Hepatocyte (in vitro differentiated cells): ENCODE data around the gene PTPRE. TPM values are rescaled to one million over a fixed set of nuclear protein-coding genes. Genes with fewer than 3 reads are reported as not detected.
A peak's percentile ranks its signal among the peaks of the same experiment; 100 is the strongest.

Experiments
- DNase-seq: peaks from one replicate; pipeline ENCODE4 v3.0.0-alpha.2; 2016; ENCODE audit warnings: low spot score
- H2AFZ ChIP-seq: fragments of 200-600 bp; sonication (generic); 2 replicates; pipeline ENCODE4 v1.6.0; 2016; ENCODE audit warnings: antibody characterized with exemption, mild to moderate bottlenecking
- H3K27ac ChIP-seq: fragments of 200-600 bp; sonication (generic); 2 replicates; pipeline ENCODE4 v1.5.1; 2016; ENCODE audit warnings: mild to moderate bottlenecking
- H3K27me3 ChIP-seq: fragments of 200-600 bp; sonication (generic); 2 replicates; pipeline ENCODE4 v1.6.1; 2016
- H3K36me3 ChIP-seq: fragments of 200-600 bp; sonication (generic); replicated peaks from 2 replicates; pipeline ENCODE4 v1.5.1; 2016; ENCODE audit warnings: low read depth; ENCODE audit not compliant: insufficient read depth
- H3K4me1 ChIP-seq: fragments of 200-600 bp; sonication (generic); 2 replicates; pipeline ENCODE4 v1.5.1; 2016; ENCODE audit warnings: mild to moderate bottlenecking, moderate library complexity; ENCODE audit not compliant: insufficient read depth
- H3K4me2 ChIP-seq: fragments of 200-600 bp; sonication (generic); 2 replicates; pipeline ENCODE4 v1.6.0; 2016
- H3K4me3 ChIP-seq: fragments of 200-600 bp; sonication (generic); 2 replicates; pipeline ENCODE4 v1.5.1; 2016; ENCODE audit warnings: mild to moderate bottlenecking
- H3K79me2 ChIP-seq: fragments of 200-600 bp; sonication (generic); 2 replicates; pipeline ENCODE4 v1.6.0; 2017; ENCODE audit warnings: mild to moderate bottlenecking
- H3K9me2 ChIP-seq: fragments of 200-600 bp; sonication (generic); replicated peaks from 2 replicates; pipeline ENCODE4 v1.6.0; 2017; ENCODE audit warnings: mild to moderate bottlenecking; ENCODE audit not compliant: insufficient read depth
- H3K9me3 ChIP-seq: fragments of 200-600 bp; sonication (generic); 2 replicates; pipeline ENCODE4 v1.5.1; 2016; ENCODE audit warnings: low read depth, mild to moderate bottlenecking
- H4K20me1 ChIP-seq: fragments of 200-600 bp; sonication (generic); 2 replicates; pipeline ENCODE4 v1.6.0; 2016; ENCODE audit warnings: mild to moderate bottlenecking; ENCODE audit not compliant: insufficient read depth, poor library complexity, severe bottlenecking
- CTCF ChIP-seq: fragments of 200-600 bp; sonication (generic); IDR thresholded peaks from 2 replicates; pipeline ENCODE4 v1.5.1; 2016; ENCODE audit warnings: antibody characterized with exemption, mild to moderate bottlenecking; ENCODE audit not compliant: poor library complexity
- EZH2 ChIP-seq: fragments of 200-600 bp; sonication (generic); IDR thresholded peaks from 2 replicates; pipeline ENCODE4 v1.6.1; 2016; ENCODE audit warnings: antibody characterized with exemption, mild to moderate bottlenecking, borderline replicate concordance
- EZH2phosphoT487 ChIP-seq: fragments of 200-600 bp; sonication (generic); IDR thresholded peaks from one replicate; pipeline ENCODE4 v1.6.1; 2018; ENCODE audit warnings: antibody characterized with exemption, mild to moderate bottlenecking, low read depth, moderate library complexity; ENCODE audit not compliant: unreplicated experiment, severe bottlenecking
- WGBS: methylation state at CpG from one replicate; pipeline ENCODE4 v1.1.6; 2016; ENCODE audit warnings: low lambda C conversion rate; ENCODE audit errors: missing lambda C conversion rate; 5-methylcytosine and 5-hydroxymethylcytosine counted together
- polyA plus RNA-seq: library from polyadenylated mRNA; unstranded; fragments of >200 nt; fragmentation: Nextera tagmentation; extraction: Ambion mirVana; gene quantifications from 2 replicates; pipeline ENCODE4 v1.2.1, GENCODE V29; 2016
- total RNA-seq: library from RNA; depleted of rRNA; stranded (reverse); fragments of >200 nt; gene quantifications from 2 replicates; pipeline ENCODE4 v1.2.3, GENCODE V29; 2014

PTPRE gene
- total and polyA plus RNA-seq, 2 experiments from 2014 or later = 3.2 to 10.1 TPM

GRCh38 chr10:128036011-128036615, 129.2 kb downstream of the PTPRE start:
- Histone ChIP-seq H3K27ac (no peak overlapping the region), H4K20me1 (no peaks in the 10 kb centered on the region), H3K9me2 (no peaks in the 10 kb centered on the region), H3K79me2 (no peaks in the 10 kb centered on the region), H3K4me2 (no peak overlapping the region), H2AFZ (no peak overlapping the region), H3K9me3 (no peaks in the 10 kb centered on the region), H3K4me3 (no peak overlapping the region), H3K36me3 (no peaks in the 10 kb centered on the region), H3K4me1 (no peaks in the 10 kb centered on the region), H3K27me3 (no peaks in the 10 kb centered on the region)
- WGBS = 84% methylated on average over 9 of the region's 9 CpGs
- DNase-seq = no peak
- no peak for TF ChIP-seq EZH2phosphoT487
- TF ChIP-seq CTCF = no peak
- no peak for TF ChIP-seq EZH2

- no peaks in the 10 kb centered on the region for H3K4me1 ChIP-seq
- no peaks in the 10 kb centered on the region for H3K9me2 ChIP-seq
- no peaks in the 10 kb centered on the region for H3K36me3 ChIP-seq
- H3K27me3 ChIP-seq = no peaks in the 10 kb centered on the region
- H4K20me1 ChIP-seq = no peaks in the 10 kb centered on the region
- no peak overlapping the region for H3K4me2 ChIP-seq
- no peak overlapping the region for H3K27ac ChIP-seq
- H3K9me3 ChIP-seq = no peaks in the 10 kb centered on the region
- DNase-seq = peak; percentile 28
- H3K4me3 ChIP-seq = no peak overlapping the region
- no peak overlapping the region for H2AFZ ChIP-seq
- no peaks in the 10 kb centered on the region for H3K79me2 ChIP-seq
- no peak for TF ChIP-seq EZH2phosphoT487
- 80% methylated on average over 14 of the region's 14 CpGs for WGBS
Measured at GRCh38 chr10:128036746-128037543, 130.0 kb downstream of the PTPRE start.

- 90% methylated on average over 8 of the region's 8 CpGs for WGBS
- Histone ChIP-seq H2AFZ (no peak overlapping the region), H3K9me3 (no peaks in the 10 kb centered on the region), H3K27me3 (no peaks in the 10 kb centered on the region), H3K79me2 (no peaks in the 10 kb centered on the region), H3K4me2 (no peak overlapping the region), H3K36me3 (no peaks in the 10 kb centered on the region), H3K4me1 (no peaks in the 10 kb centered on the region), H4K20me1 (no peaks in the 10 kb centered on the region), H3K4me3 (no peak overlapping the region), H3K27ac (no peak overlapping the region), H3K9me2 (no peaks in the 10 kb centered on the region)
- DNase-seq = no peak
- no peak for TF ChIP-seq CTCF
- TF ChIP-seq EZH2phosphoT487 = no peak
- TF ChIP-seq EZH2 = no peak
Measured at GRCh38 chr10:128040096-128040495, 133.2 kb downstream of the PTPRE start.

- Histone ChIP-seq H3K36me3 (no peaks in the 10 kb centered on the region), H3K27me3 (no peaks in the 10 kb centered on the region), H3K79me2 (no peaks in the 10 kb centered on the region), H3K27ac (no peak overlapping the region), H3K4me1 (no peaks in the 10 kb centered on the region), H3K9me2 (no peaks in the 10 kb centered on the region), H2AFZ (no peak overlapping the region), H3K4me2 (no peak overlapping the region), H3K9me3 (no peaks in the 10 kb centered on the region), H3K4me3 (no peak overlapping the region), H4K20me1 (no peaks in the 10 kb centered on the region)
- no peak for DNase-seq
- WGBS = 91% methylated on average over 8 of the region's 8 CpGs
- TF ChIP-seq EZH2 = no peak
- TF ChIP-seq EZH2phosphoT487 = no peak
- TF ChIP-seq CTCF = no peak
Measured at GRCh38 chr10:128040681-128041080, 133.8 kb downstream of the PTPRE start.
